HG03103 (cell line): Measurements from ENCODE around the gene ATP2A2.
"Not testable (repeated sequence)": the region's sequence is repeated elsewhere in the genome, so short reads cannot be mapped to it uniquely, and the experiment has no call there.

Experiments used
- ATAC-seq: cut with Tn5 transposase; IDR thresholded peaks from one replicate; pipeline ENCODE4 v1.9.1; 2021; ENCODE audit warnings: low read depth; ENCODE audit not compliant: unreplicated experiment

Gene ATP2A2

DNA sequence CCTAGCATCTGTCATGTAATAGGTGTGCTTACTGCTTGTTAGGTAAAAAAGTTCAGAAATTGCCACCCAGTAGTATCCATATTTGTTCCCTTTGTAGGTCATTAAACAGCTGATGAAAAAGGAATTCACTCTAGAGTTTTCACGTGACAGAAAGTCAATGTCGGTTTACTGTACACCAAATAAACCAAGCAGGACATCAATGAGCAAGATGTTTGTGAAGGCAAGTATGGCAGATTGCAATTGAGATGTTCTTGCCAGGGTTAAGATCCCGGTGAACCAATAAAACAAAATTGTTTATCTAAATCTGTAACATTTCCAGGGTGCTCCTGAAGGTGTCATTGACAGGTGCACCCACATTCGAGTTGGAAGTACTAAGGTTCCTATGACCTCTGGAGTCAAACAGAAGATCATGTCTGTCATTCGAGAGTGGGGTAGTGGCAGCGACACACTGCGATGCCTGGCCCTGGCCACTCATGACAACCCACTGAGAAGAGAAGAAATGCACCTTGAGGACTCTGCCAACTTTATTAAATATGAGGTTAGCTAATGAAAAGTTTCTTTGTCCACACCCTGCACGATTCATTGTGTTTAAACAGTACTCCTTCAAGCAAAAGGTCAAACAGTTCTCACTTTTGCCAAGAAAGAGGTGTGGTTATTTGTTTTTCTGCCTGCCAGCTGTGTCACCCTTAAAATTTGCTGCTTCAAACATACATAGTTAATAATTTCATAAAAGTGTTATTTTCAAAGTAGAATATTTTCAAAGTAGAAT lies 58.3 kb downstream of the ATP2A2 start:
- no peak for ATAC-seq

DNA sequence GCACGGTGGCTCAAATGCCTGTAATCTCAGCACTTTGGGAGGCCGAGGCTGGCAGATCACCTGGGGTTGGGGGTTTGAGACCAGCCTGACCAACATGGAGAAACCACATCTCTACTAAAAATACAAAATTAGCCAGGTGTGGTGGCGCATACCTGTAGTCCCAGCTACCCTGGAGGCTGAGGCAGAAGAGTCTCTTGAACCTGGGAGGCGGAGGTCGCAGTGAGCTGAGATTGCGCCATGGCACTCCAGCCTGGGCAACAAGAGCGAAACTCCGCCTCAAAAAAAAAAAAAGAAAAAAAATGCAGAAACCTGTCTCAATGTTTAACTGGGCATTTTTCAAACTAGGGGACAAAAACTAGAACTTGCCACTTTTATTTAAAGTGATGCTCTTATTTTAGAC lies 59.2 kb downstream of the ATP2A2 start:
- ATAC-seq, result not testable (repeated sequence)

DNA sequence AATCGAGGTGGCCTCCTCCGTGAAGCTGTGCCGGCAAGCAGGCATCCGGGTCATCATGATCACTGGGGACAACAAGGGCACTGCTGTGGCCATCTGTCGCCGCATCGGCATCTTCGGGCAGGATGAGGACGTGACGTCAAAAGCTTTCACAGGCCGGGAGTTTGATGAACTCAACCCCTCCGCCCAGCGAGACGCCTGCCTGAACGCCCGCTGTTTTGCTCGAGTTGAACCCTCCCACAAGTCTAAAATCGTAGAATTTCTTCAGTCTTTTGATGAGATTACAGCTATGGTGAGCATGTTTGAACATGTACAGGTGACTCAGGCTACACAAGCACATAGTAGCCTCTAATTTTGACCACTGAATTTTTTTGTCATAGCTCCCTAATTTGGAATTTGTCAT lies 59.7 kb downstream of the ATP2A2 start:
- ATAC-seq, result no peak

DNA sequence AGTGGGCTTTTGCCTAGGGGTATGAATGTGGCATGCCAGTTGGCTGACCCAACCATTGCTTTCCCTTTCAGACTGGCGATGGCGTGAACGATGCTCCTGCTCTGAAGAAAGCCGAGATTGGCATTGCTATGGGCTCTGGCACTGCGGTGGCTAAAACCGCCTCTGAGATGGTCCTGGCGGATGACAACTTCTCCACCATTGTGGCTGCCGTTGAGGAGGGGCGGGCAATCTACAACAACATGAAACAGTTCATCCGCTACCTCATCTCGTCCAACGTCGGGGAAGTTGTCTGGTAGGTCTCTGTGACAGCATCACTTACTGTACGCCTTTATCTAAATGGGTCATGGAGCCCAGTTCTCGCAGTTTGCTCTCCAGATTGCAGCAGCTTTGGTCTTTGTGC lies 61.1 kb downstream of the ATP2A2 start:
- ATAC-seq, result no peak

DNA sequence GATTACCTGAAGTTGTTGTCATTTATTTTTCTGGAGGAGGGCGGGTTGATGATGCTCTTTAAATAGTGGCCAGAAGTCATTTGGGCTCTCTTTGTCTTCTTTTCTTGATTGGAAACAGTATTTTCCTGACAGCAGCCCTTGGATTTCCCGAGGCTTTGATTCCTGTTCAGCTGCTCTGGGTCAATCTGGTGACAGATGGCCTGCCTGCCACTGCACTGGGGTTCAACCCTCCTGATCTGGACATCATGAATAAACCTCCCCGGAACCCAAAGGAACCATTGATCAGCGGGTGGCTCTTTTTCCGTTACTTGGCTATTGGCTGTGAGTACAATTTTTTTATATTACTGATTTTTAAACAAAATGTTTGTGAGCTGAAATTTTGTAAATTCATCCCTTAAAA lies 62.1 kb downstream of the ATP2A2 start:
- ATAC-seq, result no peak

DNA sequence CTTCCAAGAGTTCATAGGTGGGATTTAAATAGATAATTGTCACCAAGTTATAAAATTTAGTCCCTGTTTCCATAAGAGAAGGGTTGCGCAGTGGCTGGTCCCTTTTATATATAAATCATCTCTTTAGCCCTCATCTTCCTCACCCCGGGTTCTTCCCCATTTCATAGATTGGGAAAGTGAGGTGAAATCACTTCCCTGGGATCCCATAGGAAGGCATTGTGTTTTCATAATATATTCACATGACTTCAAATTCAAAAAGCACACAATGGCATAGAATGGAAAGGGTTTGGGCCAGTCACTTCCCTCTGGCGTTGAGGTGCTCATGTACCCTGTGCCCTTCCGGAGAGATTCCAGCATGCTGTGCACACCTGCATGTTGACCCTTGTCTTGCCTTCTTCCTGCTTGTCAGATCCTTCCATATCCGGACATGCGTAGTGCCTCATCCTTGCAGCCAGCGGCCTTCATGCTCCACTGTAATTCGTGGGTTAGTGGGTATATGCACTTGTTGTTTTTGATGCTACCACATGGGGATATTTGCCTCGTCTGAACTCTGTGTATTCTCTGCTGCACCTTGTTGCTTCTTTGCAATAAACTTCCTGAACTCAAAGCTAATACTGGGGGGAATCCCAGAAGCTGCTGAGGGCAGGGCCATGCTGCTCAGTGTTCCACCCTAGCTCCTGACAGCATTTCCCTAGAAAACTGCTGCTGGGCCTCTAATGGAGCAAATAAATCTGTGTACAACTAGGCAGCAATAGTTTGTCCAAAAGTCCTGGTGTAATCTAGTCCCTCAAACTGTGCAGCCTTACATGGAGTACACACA lies 62.9 kb downstream of the ATP2A2 start:
- no peak for ATAC-seq

DNA sequence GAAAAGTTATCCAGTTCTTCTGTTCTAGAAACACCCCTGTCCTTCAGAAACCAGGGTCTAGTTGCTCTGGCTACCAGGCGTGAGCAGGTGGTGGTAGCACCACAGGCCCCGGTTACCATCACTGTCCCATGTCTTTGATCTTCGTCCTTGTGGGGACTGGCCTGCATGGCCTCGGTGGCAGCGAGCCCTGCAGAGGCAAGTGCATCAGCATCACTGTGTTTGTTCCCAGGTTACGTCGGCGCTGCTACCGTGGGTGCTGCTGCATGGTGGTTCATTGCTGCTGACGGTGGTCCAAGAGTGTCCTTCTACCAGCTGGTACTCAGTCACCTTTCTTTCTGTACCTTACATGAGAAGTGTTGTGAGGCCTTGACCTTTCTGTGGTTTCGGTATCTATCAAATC lies 63.6 kb downstream of the ATP2A2 start:
- no peak for ATAC-seq

DNA sequence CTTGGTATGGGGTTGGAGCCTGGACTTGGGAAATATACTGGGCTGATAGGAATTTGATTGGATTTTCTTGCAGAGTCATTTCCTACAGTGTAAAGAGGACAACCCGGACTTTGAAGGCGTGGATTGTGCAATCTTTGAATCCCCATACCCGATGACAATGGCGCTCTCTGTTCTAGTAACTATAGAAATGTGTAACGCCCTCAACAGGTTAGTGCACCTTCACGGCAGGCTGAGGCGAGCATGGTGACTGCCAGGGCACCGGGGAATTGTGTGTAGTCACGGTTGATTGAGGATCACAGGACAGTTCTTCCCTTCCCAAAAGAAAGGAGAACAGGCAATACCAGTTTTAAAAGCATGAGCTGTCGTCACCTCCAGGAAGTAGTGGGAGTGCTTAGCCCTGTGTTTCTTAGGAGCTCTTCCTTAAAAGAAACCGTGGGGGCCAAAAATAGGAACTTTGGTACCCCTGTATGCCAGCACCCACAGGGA lies 64.2 kb downstream of the ATP2A2 start:
- no peak for ATAC-seq

DNA sequence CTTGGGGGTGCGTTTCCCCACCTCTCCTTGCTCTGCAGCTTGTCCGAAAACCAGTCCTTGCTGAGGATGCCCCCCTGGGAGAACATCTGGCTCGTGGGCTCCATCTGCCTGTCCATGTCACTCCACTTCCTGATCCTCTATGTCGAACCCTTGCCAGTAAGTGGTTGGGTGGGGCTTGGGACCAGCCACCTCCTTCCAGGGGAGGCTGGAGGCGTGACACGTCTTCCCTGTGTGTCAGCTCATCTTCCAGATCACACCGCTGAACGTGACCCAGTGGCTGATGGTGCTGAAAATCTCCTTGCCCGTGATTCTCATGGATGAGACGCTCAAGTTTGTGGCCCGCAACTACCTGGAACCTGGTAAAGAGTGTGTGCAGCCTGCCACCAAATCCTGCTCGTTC lies 64.9 kb downstream of the ATP2A2 start:
- ATAC-seq, result no peak

DNA sequence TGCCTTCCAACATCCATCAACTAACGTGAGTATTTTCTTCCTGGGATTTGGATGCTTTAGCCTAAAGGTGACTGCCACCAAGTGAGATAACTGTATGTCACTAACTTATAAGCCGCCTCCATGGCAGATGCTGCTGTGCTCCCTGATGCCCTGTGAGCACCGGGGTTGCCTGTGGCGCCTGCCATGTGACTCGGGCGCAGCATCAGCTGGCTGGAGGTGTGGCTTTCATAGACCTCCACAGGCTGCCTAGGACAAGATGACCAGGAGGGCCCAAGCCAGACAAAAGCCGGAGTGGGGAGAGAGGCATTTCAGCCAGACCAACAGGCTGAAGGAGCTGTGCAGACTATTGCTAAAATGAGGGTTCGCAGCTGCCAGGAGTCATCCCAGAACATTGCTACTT lies 66.7 kb downstream of the ATP2A2 start:
- no peak for ATAC-seq

DNA sequence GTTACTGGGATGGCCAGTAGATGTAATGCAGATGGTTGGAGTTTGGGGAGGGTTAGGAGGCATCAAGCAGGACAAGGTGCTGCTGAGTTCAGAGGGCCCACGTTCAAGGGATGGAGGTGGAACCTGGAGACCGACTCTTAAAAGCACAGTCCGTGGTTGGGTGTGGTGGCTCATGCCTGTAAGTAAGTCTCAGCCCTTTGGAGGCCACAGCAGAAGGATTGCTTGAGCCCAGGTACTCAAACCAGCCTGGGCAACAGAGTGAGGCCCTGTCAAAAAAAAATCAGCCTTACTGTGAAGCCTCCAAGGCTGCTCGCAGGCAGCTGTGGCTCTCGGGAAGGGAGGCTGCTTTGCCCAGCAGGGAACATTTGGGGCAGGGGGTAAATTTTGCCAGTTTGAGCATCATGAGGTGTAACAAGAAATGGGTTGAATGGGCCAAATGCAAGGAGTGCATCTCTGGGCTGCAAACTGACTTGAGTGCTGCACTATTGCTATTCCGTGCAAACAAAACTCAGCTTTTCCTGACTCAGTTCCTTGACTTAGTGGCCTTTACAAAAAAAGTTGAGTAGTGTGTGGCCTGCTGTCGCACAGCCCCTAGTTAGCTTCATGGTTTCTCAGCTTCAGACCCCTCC lies 67.5 kb downstream of the ATP2A2 start:
- no peak for ATAC-seq

DNA sequence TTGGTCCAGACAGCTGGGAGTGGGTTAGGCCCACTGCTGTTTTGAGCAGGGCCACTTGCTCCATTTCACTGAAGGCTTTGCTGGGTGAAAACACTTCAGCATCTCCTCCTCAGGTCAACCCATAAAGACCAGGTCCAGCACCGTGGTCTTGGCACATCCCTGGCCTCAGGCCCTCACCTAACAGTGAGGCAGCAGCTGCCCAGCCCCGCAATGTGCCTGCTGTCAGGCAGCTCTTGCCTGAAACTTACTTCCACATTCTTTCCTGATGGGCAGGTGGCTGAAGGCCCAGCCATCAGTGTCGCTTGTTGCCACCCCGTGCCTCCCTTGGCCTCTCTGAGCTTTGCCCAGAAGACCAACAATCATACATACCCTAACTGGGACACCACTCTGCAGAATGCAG lies 68.0 kb downstream of the ATP2A2 start:
- ATAC-seq, result no peak

DNA sequence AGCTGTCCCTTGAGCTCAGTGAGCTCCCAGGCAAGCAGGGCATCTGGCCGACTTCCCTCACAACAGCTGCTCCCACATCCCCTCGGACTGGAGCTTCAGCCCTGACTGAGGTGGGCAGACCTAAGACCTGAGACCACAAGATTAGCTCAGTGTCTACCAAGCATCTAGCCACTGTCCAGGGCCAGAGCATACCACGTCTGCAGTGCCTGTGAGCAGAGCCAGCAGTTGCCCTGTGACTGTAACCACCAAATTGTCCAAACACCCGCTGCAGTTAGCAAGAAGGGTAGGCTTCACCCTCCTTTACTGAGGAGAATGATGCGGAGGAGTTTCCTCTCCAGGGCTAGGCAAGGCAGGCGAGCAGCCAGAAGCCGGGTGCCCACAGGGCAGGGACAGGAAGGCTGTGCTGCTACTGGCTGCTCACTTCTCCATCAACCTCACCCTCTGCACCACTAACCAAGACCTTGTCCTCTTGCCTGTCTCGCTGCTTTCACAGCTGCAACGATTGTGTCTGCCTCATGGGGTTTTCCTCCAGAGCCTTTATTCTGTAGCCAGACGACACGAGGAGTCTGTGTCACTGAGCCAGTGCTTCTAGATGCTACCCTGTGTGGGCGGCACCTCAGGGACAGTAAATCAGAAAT lies 68.6 kb downstream of the ATP2A2 start:
- no peak for ATAC-seq

DNA sequence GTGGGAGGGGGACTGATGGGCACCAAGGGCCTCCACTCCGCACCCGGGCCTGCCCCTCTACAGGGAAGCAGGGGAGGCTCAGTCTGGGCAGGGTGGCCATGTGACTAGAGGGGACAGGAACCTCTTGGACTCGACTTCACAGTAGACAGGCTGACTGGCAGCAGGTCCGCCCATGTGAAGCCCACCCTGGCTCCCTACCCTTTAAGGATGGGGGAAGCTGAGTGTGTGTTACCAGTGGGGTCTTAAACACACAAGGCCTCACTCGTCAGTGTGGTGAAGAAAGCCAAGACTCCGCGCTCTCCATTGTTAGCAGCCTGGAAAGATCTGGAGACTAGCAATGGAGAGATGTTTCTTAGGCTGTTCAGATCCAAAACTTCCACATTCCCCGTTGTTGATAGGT lies 70.1 kb downstream of the ATP2A2 start:
- ATAC-seq, result no peak

DNA sequence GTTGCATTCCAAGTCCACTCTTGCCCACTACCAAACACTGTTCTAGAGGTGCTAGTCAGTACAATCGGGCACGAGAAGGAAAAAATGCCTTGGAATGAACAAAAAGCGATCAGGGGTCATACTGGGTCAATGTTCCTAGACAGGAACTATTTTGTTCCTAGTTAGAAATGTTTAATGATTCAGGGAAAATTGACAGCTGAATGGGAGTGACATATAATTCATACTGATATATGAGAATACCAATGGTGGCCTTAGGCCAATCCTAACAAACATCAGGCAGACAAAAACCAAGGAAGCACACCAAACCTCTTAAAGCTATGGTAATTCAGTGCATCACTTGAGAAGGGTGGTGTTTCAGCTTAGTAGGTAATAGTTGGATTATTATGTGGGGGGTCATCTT lies 71.4 kb downstream of the ATP2A2 start:
- no peak for ATAC-seq

DNA sequence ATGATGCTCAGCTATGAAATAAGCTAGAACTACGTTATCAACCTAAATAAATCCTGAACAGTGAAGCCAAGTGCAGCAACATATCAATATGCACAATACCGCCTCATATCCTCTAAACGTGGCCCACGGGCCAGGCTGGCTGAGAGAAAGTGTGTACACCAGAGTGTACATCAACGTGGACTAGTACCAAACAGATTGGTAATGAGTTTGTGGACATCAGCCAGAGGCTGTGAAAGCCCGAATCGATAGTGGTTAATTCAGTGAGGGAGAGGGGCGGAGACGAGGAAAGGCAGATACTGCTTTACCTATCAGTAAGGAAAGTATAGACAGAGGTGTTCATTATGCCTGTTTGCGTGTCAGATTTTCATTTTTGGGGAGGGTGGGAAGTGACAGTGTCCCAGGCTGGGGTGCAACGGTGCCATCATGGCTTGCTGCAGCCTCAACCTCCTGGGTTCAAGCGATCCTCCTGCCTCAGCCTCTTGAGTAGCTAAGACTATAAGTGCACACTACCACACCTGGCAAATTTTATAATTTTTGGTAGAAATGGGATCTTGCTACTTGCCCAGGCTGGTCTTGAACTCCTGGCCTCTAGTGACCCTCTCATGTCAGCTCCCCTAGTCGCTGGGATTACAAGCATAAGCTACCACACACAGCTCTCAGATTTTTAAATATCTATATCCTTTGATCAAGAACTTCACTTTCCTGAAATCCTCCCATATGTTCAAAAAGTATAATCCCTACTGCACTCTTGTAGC lies 72.3 kb downstream of the ATP2A2 start:
- ATAC-seq, result no peak

DNA sequence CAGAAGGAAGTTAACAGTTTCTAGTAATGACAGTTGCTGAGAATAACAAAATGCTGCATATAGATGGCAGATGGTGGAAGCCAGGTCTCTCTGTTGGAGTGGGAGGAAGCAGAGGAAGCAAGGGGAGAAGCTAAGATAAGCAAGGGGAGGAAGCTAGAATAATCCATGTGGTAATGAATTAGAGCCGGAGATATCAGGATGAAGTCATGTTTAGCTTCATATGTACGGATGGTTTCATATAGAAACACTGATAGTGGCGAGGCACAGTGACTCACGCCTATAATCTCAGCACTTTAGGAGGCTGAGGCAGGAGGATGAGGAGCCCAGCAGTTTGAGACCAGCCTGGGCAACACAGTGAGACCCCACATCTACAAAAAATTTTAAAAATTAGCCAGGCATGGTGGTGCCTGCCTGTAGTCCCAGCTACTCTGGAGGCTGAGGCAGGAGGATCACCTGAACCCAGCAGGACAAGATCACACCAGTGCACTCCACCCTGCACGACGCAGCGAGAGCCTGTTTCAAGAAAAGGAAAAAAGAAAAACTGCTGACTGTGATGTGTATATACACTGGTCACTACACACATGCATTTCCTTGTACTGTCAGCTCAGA lies 73.2 kb downstream of the ATP2A2 start:
- no peak for ATAC-seq

DNA sequence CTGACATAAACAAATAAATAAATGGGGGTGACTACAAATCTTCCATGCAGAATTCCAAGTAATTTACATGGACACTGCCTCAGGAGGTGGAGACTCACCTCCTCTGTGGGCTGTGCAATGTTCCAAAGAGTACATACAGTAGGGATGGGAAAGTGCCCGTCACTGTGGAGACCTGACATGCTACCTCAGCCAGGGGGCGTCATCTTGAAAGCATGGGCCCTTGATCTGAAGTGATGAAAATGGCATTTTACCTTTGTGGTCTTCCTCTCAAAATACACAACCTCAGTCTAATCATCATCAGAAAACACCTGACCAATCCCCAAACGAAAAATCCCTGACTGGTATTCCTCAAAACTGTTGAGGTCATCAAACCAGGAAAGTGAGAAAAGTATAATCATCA lies 74.0 kb downstream of the ATP2A2 start:
- ATAC-seq, result no peak

DNA sequence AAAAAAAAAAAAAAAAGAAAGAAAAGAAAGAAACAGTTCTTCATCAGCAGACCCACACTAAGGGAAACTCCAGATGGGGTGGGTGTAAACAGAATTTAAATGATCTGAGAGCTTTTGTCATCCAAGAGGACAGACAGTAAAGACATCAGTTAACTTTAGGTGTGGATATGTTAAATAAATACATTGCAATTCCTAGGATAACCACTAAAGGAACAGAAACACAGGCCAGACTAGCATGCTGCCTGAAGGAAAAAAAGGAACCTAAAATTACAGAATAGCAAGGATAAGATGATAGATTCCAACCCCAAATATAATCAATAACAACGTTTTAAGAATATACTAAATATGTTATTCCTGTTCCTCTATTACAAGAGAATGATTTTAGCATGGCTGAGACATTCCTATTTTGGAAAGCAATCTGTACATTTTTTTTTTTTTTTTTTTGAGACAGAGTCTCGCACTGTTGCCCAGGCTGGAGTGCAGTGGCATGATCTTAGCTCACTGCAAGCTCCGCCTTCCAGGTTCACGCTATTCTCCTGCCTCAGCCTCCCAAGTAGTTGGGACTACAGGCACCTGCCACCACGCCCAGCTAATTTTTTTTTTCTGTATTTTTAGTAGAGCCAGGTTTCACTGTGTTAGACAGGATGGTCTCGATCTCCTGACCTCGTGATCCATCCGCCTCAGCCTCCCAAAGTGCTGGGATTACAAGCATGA lies 77.5 kb downstream of the ATP2A2 start:
- ATAC-seq, result not testable (repeated sequence)
